Activated CD4-positive, alpha-beta T cell treated with anti-CD3 and anti-CD28 coated beads for 36 hours (primary cell): ENCODE data around the gene ZNF234. TPM values are rescaled to one million over a fixed set of nuclear protein-coding genes. Genes with fewer than 3 reads are reported as not detected.

Experiments
- ATAC-seq: fragments of 200-7000 bp; cut with Tn5 transposase; one replicate; pipeline ENCODE4 v1.10.0; 2021; ENCODE audit warnings: mild to moderate bottlenecking, moderate library complexity
- CTCF ChIA-PET: fragments of 350-600 bp; sonication (Branson Sonifier 250); formaldehyde crosslinking; loops from one replicate; lab custom pipeline; 2021; ENCODE audit warnings: antibody characterized with exemption; lab: Charles Lee
- POLR2A ChIA-PET: fragments of 350-600 bp; sonication (Branson Sonifier 250); formaldehyde crosslinking; loops from one replicate; lab custom pipeline; 2021; ENCODE audit warnings: antibody characterized with exemption, inconsistent platforms; lab: Charles Lee
- DNase-seq: peaks from one replicate; pipeline ENCODE4 v3.0.0-alpha.2; 2020
- H3K27ac Mint-ChIP-seq: one replicate; pipeline ENCODE4 v1.8.0; 2021; ENCODE audit warnings: mixed read lengths
- H3K27me3 Mint-ChIP-seq: one replicate; pipeline ENCODE4 v1.8.0; 2021; ENCODE audit warnings: mixed read lengths
- H3K36me3 Mint-ChIP-seq: one replicate; pipeline ENCODE4 v1.8.0; 2021; ENCODE audit warnings: low read depth, mixed read lengths
- H3K4me1 Mint-ChIP-seq: one replicate; pipeline ENCODE4 v1.8.0; 2021; ENCODE audit warnings: mixed read lengths
- H3K4me3 Mint-ChIP-seq: one replicate; pipeline ENCODE4 v1.8.0; 2021; ENCODE audit warnings: mild to moderate bottlenecking, moderate library complexity, mixed read lengths
- H3K9me3 Mint-ChIP-seq: one replicate; pipeline ENCODE4 v1.8.0; 2021; ENCODE audit warnings: low read depth, mixed read lengths
- intact Hi-C, 2 experiments: fragments of 100-400 bp; cut with DNase I in 1 of 2; cut with micrococcal nuclease in 1 of 2; formaldehyde crosslinking; loops; one replicate each; pipeline versions ENCODE4 v1.14.2 to v1.15.1; 2022 to 2024; cut with DNase I, micrococcal nuclease
- total RNA-seq, 2 experiments: library from RNA; stranded (reverse); gene quantifications; one replicate each; pipeline ENCODE4 v1.2.3, GENCODE V29; 2021

Gene ZNF234
- total RNA-seq, result 10 to 100 TPM in 1 of 2 experiments, 1 to 10 TPM in 1; 7.9 to 10.4 TPM

GRCh38 chr19:44141191-44142058, at the start of gene ZNF234:
ZNF234 (plus strand) TSS chr19:44141554; CDS start chr19:44144633, 3,079 bp downstream.
- ATAC-seq, result peak; percentile 92
- peaks cover 26% of the 10 kb centered on the region for H3K36me3 Mint-ChIP-seq
- H3K27ac Mint-ChIP-seq, result peak within 1 kb of the TSS; percentile 94
- H3K4me1 Mint-ChIP-seq, result peaks cover 12% of the 10 kb centered on the region
- ChIA-PET POLR2A (no interaction called here), CTCF (interaction anchor here (0.5 to 0.9 kb wide), 4 partner anchors 24 to 375 kb away, joined by 3 to 4 read pairs (median 3); no protein-coding TSS in a partner anchor)
- peak within 1 kb of the TSS; percentile 92 for H3K4me3 Mint-ChIP-seq
- intact Hi-C loops, result loop anchor here (1.0 to 2.0 kb wide), 10 partner anchors 23 to 359 kb away; partner anchors contain the start of genes ZNF226 (in 2 of the 2), ZNF180 (in 1 of the 2), ZNF221 (in 1 of the 2) and ZNF222 (in 1 of the 2)
- no peaks in the 10 kb centered on the region for H3K27me3 Mint-ChIP-seq
- peaks cover 4% of the 10 kb centered on the region for H3K9me3 Mint-ChIP-seq
- DNase-seq, result peak; percentile 82

- H3K4me3 Mint-ChIP-seq, result no peak overlapping the region
- ATAC-seq (no peak), DNase-seq (no peak)
- POLR2A ChIA-PET, result interaction anchor here (0.6 kb wide), 1 partner anchor 173 kb away, joined by 3 read pairs; no protein-coding TSS in a partner anchor
- intact Hi-C loops, result loop anchor here in 1 of 2 experiments (10.0 kb wide), 1 partner anchor 157 kb away; the partner anchor contains the start of gene ZNF45
- peaks cover 15% of the 10 kb centered on the region for H3K36me3 Mint-ChIP-seq
- peaks cover 8% of the 10 kb centered on the region for H3K4me1 Mint-ChIP-seq
- H3K27ac Mint-ChIP-seq, result no peak overlapping the region
- H3K9me3 Mint-ChIP-seq, result peaks cover 1% of the 10 kb centered on the region
- no peaks in the 10 kb centered on the region for H3K27me3 Mint-ChIP-seq
- CTCF ChIA-PET, result no interaction called here
These were observed 49.2 kb upstream of the ZNF234 start for GRCh38 chr19:44092108-44092507.

- Mint-ChIP-seq H3K27me3 (no peaks in the 10 kb centered on the region), H3K4me1 (peaks cover 11% of the 10 kb centered on the region), H3K36me3 (peaks cover 30% of the 10 kb centered on the region), H3K9me3 (peaks cover 4% of the 10 kb centered on the region), H3K27ac (peak within 1 kb of the TSS; percentile 95), H3K4me3 (peak within 1 kb of the TSS; percentile 99)
- DNase-seq (peak; percentile 92), ATAC-seq (peak; percentile 93)
- POLR2A ChIA-PET, result no interaction called here
- intact Hi-C loops, result loop anchor here (1.0 to 10.0 kb wide), 18 partner anchors 19 to 406 kb away; partner anchors contain the start of genes ZNF222 (in 2 of the 2), ZNF225 (in 2 of the 2), ZNF226 (in 2 of the 2) and ZNF45 (in 2 of the 2)
- CTCF ChIA-PET, result interaction anchor here (0.7 to 1.5 kb wide), 5 partner anchors 21 to 159 kb away, joined by 3 to 5 read pairs (median 3); partner anchors contain the start of gene ZNF45
These were observed 47.2 kb upstream of the ZNF234 start, which contains the start of gene ZNF224 for GRCh38 chr19:44093931-44094765. ZNF224 (plus strand) TSS chr19:44094361; CDS start chr19:44097874, 3,513 bp downstream.

- ATAC-seq, result no peak
- H3K4me1 Mint-ChIP-seq, result peaks cover 6% of the 10 kb centered on the region
These were observed 33.6 kb upstream of the ZNF234 start for GRCh38 chr19:44107751-44108150.

GRCh38 chr19:44109458-44109857, 31.9 kb upstream of the ZNF234 start:
- intact Hi-C loops, result no loop called here
- no peak for DNase-seq
- Mint-ChIP-seq H3K9me3 (peaks cover 42% of the 10 kb centered on the region), H3K36me3 (peaks cover 42% of the 10 kb centered on the region), H3K27me3 (no peaks in the 10 kb centered on the region), H3K27ac (no peak overlapping the region), H3K4me3 (no peak overlapping the region), H3K4me1 (peaks cover 14% of the 10 kb centered on the region)
- CTCF ChIA-PET, result no interaction called here
- no peak for ATAC-seq
- POLR2A ChIA-PET, result no interaction called here

More at GRCh38 chr19:44107751-44108150, 33.6 kb upstream of the ZNF234 start:
- DNase-seq, result no peak
- Mint-ChIP-seq H3K36me3 (peaks cover 59% of the 10 kb centered on the region), H3K27ac (no peak overlapping the region), H3K9me3 (peaks cover 54% of the 10 kb centered on the region), H3K27me3 (no peaks in the 10 kb centered on the region), H3K4me3 (no peak overlapping the region)
- ChIA-PET POLR2A (no interaction called here), CTCF (no interaction called here)
- intact Hi-C loops, result no loop called here

- H3K9me3 Mint-ChIP-seq, result peaks cover 37% of the 10 kb centered on the region
- no peak overlapping the region for H3K27ac Mint-ChIP-seq
- peaks cover 33% of the 10 kb centered on the region for H3K36me3 Mint-ChIP-seq
- DNase-seq (peak; percentile 21), ATAC-seq (no peak)
- ChIA-PET CTCF (interaction anchor here (0.6 to 1.3 kb wide), 3 partner anchors 17 to 678 kb away, joined by 3 to 6 read pairs (median 3); no protein-coding TSS in a partner anchor), POLR2A (no interaction called here)
- H3K4me1 Mint-ChIP-seq, result peaks cover 19% of the 10 kb centered on the region
- intact Hi-C loops, result loop anchor here (2.0 to 5.0 kb wide), 5 partner anchors 53 to 335 kb away; partner anchors contain the start of genes ZNF226 (in 1 of the 2), ZNF229 (in 1 of the 2), ZNF230 (in 1 of the 2) and ZNF235 (in 1 of the 2)
- H3K4me3 Mint-ChIP-seq, result peak overlapping the region; percentile 99
- no peaks in the 10 kb centered on the region for H3K27me3 Mint-ChIP-seq
These were observed 29.4 kb upstream of the ZNF234 start for GRCh38 chr19:44111910-44112463.

GRCh38 chr19:44112802-44113137, 28.6 kb upstream of the ZNF234 start:
- DNase-seq (no peak), ATAC-seq (no peak)
- H3K4me1 Mint-ChIP-seq, result peaks cover 19% of the 10 kb centered on the region
- peaks cover 30% of the 10 kb centered on the region for H3K9me3 Mint-ChIP-seq
- peak overlapping the region; percentile 93 for H3K27ac Mint-ChIP-seq
- ChIA-PET CTCF (interaction anchor here (1.3 kb wide), 1 partner anchor 17 kb away, joined by 6 read pairs; no protein-coding TSS in a partner anchor), POLR2A (interaction anchor here (0.6 kb wide), 1 partner anchor 211 kb away, joined by 3 read pairs; no protein-coding TSS in a partner anchor)
- H3K36me3 Mint-ChIP-seq, result peaks cover 29% of the 10 kb centered on the region
- no peaks in the 10 kb centered on the region for H3K27me3 Mint-ChIP-seq
- H3K4me3 Mint-ChIP-seq, result peak overlapping the region; percentile 99
- intact Hi-C loops, result loop anchor here (1.0 to 5.0 kb wide), 18 partner anchors 18 to 388 kb away; partner anchors contain the start of genes ZNF224 (in 2 of the 2), ZNF230 (in 2 of the 2), ZNF155 (in 1 of the 2) and ZNF180 (in 1 of the 2)

GRCh38 chr19:44113138-44113783, 28.1 kb upstream of the ZNF234 start, which contains the start of gene ZNF225:
ZNF225 (plus strand) TSS chr19:44113399; CDS start chr19:44115828, 2,429 bp downstream.
- Mint-ChIP-seq H3K9me3 (peaks cover 25% of the 10 kb centered on the region), H3K27me3 (no peaks in the 10 kb centered on the region), H3K36me3 (peaks cover 28% of the 10 kb centered on the region), H3K4me3 (peak within 1 kb of the TSS; percentile 99), H3K27ac (peak within 1 kb of the TSS; percentile 93), H3K4me1 (peaks cover 19% of the 10 kb centered on the region)
- CTCF ChIA-PET, result no interaction called here
- ATAC-seq, result peak; percentile 94
- POLR2A ChIA-PET, result interaction anchor here (0.6 kb wide), 1 partner anchor 211 kb away, joined by 3 read pairs; no protein-coding TSS in a partner anchor
- intact Hi-C loops, result loop anchor here (1.0 to 5.0 kb wide), 18 partner anchors 19 to 387 kb away; partner anchors contain the start of genes ZNF224 (in 2 of the 2), ZNF230 (in 2 of the 2), ZNF155 (in 1 of the 2) and ZNF180 (in 1 of the 2)
- peak; percentile 88 for DNase-seq

GRCh38 chr19:44113784-44114390, 27.5 kb upstream of the ZNF234 start:
- Mint-ChIP-seq H3K9me3 (peaks cover 22% of the 10 kb centered on the region), H3K27me3 (no peaks in the 10 kb centered on the region), H3K36me3 (peaks cover 30% of the 10 kb centered on the region), H3K27ac (peak overlapping the region; percentile 93), H3K4me3 (peak overlapping the region; percentile 99), H3K4me1 (peaks cover 19% of the 10 kb centered on the region)
- POLR2A ChIA-PET, result no interaction called here
- peak; percentile 7 for DNase-seq
- CTCF ChIA-PET, result interaction anchor here (0.7 to 0.9 kb wide), 3 partner anchors 21 to 158 kb away, joined by 3 to 4 read pairs (median 3); no protein-coding TSS in a partner anchor
- no peak for ATAC-seq
- intact Hi-C loops, result loop anchor here (1.0 to 5.0 kb wide), 18 partner anchors 20 to 386 kb away; partner anchors contain the start of genes ZNF224 (in 2 of the 2), ZNF230 (in 2 of the 2), ZNF155 (in 1 of the 2) and ZNF180 (in 1 of the 2)
